DMS114 treated with DMSO at 0.1 percent for 48 hours (cell line): ENCODE data around the gene IFNE.

Experiments
- DNase-seq: peaks from one replicate; lab custom pipeline; 2025; ENCODE audit not compliant: unreplicated experiment; lab: John Stamatoyannopoulos, UW

Gene IFNE, protein sequence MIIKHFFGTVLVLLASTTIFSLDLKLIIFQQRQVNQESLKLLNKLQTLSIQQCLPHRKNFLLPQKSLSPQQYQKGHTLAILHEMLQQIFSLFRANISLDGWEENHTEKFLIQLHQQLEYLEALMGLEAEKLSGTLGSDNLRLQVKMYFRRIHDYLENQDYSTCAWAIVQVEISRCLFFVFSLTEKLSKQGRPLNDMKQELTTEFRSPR

DNA sequence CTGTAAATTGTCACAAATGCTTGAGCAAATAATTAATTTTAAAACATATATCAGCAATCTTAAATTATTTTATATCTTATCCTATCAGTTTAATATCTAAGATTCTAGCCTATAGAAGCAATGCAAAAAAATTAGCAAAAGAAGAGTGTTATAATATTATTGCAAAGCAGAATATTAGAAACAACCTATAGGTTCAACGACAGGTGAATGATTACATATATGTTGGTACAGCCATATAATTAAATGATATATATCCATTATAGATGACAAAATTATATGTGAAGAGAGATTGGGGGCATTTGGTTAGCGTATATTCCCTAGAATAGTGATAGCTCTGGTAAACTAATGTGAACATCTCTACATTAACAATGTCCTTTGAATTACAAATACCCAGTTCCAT lies at the start of gene IFNE:
TSS of gene IFNE (minus strand) at position 101 of the 400 bp plus-strand sequence. CDS start 619 bp downstream, outside the sequence.
- DNase-seq, result no peak

DNA sequence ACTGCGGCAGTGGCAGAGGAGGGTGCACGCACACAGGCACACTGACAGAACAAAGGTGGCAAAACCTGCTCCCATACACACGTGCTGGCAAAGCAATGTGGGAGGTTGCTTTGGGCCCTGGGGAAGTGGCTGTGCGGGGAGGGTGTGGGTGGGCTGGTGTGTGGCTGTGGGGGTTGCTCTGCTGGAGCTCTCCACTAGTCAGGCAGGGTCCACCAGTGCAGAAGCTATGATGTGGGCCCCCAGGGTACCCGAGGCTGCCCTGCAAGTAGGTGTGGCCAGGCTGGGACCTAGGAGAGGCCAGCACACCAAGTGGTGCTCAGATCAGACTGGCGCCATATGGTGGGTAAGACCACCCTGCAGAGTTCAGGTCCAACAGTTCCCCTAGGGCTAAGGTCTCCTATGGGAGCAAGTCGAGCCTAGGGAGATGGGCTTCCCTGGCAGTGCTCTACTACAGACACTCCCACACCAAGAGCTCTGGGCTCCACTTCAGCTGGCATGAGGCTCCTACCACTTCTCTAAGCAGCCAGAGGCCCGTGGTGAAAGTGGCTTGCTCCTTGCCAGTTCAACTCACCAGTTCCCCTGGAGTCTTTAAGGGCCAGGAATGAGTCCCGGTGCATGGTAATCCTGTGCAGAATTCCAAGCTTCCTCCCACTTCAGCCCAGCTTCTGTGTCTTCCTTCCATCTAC lies 46.2 kb upstream of the IFNE start:
- DNase-seq, result no peak

DNA sequence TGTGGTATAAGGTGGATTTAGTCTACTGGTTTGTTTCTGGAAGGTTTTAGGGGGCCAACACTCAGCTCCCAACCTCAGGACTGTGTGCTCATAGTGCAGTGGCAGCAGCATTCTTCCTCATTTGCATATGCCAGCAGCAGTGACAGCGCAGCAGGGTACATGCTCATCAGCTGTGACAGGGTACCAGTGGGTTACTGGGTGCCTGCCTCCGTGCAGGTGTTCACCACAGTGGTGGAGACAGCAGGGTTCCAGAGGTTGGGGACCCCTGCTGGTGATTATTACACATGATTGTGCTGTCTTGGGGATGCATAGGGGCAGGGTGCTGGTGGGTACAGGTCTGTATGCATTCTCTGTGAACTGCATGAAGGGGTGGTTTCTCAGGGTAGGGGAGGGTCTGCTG lies 45.5 kb upstream of the IFNE start:
- no peak for DNase-seq

DNA sequence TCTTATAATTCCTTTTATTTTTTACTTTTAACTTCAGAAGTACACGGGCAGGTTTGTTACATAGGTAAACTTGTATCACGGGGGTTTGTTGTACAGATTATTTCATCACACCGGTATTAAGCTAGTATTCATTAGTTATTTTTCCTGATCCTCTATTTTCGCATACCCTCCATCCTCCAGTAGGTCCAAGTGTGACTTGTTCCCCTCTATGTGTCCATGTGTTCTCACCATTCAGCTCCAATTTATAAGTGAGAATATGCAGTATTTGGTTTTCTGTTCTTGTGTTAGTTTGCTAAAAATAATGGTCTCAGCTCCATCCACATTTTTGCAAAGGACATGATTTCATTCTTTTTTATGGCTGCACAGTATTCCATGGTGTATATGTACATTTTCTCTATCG lies 43.1 kb upstream of the IFNE start:
- no peak for DNase-seq

DNA sequence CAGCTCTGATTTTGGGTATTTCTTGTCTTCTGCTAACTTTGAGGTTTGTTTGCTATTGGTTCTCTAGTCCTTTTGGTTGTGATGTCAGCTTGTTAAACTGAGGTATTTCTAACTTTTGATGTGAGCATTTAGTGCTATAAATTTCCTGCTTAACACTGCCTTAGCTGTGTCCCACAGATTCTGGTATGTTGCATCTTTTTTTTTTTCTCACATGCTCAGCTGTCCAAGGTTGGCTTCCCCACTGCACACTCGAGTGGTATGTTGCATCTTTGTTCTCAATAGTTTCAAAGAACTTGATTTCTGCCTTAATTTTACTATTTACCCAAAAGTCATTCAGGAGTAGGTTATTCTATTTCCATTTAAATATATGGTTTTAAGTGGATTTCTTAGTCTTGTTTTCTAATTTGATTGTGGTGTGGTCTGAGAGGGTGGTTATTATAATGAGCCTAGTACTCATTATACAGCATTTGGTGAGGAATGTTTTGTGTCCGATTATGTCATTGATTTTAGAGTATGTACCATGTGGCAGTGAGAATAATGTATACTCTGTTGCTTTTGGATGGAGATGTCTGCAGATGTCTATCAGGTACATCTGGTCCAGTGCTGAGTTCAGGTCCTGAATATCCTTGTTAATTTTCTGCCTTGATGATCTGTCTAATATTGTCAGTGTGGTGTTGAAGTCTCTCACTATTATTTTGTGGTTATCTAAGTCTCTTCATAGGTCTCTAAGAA lies 42.2 kb upstream of the IFNE start:
- no peak for DNase-seq

DNA sequence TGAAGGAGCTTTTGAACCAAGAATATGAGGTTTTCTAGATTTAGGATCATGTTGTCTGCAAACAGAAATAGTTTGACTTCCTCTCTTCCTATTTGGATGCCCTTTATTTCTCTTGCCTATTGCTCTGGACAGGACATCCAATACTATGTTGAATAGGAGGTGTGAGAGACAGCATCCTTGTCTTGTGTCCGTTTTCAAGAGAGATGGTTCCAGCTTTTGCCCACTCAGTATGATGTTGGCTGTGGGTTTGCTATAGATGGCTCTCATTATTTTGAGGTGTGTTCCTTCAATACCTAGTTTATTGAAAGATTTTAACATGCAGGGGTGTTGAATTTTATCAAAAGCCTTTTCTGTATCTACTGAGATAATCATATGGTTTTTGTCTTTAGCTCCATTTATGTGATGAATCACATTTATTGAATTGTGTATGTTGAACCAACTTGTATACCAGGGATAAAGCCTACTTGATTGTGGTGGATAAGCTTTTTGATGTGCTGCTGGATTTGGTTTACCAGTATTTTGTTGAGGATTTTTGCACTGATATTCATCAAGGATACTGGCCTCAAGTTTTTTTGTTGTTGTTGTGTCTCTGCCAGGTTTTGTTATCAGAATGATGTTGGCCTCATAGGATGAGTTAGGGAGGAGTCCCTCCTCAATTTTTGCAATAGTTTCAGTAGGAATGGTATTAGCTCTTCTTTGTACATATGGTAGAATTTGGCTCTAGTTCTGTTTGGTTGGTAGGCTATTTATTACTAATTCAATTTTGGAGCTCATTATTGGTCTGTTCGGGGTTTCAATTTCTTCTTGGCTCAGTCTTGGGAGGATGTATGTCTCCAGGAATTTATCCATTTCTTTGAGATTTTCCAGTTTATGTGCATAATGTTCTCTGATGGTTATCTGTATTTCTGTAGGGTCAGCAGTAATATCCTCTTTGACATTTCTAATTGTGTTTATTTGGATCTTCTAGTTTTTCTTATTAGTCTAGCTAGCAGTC lies 41.2 kb upstream of the IFNE start:
- no peak for DNase-seq

DNA sequence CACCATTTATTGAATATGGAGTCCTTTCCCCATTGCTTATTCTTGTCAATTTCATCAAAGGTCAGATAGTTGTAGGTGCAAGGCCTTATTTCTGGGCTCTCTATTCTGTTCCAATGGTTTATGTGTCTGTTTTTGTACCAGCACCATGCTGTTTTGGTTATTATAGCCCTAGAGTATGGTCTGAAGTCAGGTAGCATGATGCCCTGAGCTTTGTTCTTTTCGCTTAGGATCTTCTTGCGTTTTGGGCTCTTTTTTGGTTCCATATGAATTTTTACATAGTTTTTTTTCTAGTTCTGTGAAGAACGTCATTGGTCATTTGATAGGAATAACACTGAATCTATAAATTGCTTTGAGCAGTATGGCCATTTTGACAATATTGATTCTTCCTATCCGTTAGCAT lies 40.2 kb upstream of the IFNE start:
- DNase-seq, result no peak

DNA sequence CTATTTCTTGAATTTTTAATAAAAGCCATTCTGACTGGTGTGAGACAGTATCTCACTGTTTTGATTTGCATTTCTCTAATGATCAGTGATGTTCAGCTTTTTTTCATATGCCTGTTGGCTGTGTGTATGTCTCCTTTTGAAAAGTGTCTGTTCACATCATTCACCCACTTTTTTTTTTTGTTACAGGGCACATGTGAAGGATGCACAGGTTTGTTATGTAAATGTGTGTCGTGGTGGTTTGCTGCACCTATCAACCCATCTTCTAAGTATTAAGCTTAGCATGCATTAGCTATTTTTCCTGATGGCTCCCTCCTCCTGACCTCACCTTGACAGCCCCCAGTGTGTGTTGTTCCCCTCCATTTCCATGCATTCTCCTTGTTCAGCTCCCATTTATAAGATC lies 39.3 kb upstream of the IFNE start:
- DNase-seq, result no peak

DNA sequence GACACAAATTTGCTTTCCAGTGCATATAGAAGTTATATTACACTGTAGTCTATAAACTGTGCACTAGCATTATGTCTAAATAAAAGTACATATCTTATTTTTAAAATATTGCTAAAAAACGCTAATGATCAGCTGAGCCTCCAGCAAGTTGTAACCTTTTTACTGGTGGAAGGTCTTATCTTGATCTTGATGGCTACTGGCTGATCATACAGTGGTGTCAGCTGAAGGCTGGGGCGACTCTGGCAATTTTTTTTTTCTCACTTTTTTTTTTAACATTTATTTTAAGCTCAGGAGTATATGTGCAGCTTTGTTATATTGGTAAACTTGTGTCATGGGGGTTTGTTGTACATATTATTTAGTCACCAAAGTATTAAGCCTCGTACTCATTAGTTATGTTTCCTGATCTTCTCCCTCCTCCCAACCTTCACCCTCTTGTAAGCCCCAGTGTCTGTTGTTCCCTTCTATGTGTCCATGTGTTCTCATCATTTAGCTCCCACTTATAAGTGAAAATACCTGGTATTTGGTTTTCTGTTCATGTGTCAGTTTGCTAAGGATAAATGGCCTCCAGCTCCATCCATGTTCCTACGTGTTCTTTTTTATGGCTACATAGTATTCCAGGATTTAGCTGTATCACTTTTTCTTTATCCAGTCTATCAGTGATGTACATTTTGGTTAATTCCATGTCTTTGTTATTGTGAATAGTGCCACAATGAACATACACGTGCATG lies 38.6 kb upstream of the IFNE start:
- no peak for DNase-seq

DNA sequence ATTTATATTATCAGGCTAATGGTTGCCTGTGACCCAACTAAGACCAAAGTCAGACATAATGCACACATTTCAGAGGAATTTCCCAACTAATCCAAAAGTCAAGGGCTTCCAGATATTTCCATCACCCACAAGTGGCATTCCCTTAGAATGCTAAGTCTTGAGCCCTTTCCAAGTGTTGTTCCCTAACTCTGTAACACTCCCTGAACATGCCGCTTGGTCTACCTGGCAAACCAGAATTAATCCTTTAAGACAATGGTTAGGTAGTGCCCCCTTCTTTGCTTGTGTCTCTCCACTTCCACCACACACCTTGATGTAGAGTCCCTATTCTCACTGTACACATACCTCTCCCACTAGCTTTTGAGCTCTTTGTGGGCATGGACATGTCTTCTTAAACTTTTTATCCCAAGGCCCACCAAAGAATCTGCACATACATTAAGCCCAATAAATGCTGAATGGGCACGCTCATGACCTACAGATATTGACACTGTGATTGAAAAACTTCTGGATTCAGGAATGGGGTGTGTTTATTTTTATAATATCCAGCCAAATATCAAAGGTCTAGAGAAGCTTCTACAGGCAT lies 37.8 kb upstream of the IFNE start:
- DNase-seq, result no peak

DNA sequence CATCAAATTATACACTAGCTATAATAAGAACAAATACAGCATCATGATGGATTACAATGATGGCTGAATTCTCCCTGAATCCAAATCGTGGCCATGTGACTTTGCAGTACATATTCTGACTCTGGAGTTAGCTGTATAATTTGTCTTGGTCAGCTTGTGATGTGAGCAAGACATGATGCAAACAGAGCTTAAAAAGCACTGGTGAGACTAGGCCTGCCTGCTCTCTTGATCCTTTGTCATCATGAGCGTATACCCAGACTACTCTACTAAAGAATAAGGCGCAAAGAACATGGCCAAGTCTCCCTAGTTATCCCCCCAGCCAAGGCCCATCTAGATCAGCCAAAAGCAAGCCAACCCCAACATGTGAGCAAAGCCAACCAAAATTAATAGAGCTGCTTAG lies 34.7 kb upstream of the IFNE start:
- no peak for DNase-seq

DNA sequence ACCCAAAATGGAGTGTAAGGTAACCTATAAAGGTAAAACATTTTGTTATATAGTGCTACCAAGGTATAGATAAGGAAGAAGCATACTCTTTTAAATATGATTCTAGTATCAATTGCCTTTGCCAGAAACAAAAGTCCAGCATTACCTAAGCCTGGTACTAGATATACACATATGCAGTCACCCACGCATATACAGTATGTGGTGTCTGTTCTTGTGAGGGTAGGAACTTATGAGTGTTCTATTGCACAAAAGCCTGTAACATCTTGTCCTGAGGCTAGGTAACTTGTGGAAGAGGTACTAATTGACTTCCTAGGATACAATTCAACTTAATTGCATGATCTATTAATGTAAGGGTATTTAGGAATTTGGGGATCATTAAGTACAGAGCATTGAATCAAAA lies 31.3 kb upstream of the IFNE start:
- DNase-seq, result no peak

DNA sequence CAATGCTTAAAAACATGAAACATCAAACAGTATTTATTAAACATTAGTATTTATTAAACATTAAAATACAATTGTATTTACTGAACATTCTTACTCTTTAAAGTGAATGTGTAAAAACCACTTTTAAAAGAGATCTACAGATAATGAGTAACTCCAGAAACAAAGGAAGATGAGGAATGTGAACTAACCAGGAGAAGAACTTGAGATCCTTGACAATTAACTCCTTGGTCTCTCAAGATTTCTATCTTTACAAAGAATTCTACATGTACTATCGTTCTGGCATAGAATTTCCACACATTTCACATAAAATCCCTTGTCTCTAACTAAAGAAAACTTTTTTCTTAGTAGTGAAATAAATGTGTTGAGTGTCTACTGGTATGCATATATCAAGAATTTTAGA lies 28.7 kb upstream of the IFNE start:
- DNase-seq, result no peak

DNA sequence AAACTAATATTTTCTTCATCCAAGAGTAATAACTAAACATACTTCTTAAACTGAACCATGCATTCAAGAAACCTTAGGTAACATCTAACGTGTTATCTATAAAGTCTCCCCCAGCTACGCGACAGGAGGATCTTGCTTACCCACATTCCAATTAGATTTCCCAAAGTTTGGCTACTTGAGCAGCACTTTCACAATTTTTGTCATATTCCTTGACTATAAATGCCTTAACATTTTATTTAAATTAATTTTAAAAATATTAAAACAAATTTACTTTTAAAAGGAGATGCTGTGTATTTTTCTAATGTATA lies 25.3 kb upstream of the IFNE start:
- DNase-seq, result no peak

DNA sequence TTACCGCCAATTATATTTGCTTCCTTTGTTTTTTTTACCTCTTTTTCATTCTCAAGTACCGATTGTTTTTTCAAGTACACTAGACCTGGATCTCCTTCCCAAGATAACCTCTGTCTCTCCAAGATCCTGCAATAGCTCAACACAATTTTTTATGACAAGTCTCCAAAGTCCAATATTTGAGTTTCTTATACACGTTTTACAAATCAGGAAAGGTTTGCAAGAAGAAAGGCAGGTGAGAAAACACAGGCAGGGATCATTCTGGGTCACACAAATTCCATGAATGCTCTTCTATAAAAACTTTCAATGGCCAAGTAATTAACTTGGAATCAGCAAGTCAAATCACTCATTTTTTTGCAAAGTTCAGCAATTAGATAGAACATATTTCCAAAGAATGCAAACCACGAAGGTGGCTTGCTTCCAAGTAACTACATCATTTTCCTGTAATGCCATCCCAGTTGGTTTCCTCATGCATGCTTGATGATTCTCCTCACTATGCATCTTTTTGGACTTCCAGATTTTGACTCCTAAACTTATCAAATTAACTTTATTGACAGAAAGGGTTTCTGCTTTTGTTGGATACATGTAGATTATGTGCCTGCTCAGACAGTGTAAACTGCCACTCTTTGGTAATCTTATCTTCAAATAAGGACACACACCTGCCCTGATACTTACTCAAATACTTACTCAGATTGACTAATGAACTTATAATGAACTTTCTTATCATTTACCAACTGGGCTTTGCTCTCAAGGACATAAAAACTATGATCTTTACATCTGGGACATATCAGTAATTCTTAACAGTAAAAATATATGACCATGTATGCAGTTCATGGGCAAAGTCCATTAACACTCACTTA lies 24.7 kb upstream of the IFNE start:
- no peak for DNase-seq

DNA sequence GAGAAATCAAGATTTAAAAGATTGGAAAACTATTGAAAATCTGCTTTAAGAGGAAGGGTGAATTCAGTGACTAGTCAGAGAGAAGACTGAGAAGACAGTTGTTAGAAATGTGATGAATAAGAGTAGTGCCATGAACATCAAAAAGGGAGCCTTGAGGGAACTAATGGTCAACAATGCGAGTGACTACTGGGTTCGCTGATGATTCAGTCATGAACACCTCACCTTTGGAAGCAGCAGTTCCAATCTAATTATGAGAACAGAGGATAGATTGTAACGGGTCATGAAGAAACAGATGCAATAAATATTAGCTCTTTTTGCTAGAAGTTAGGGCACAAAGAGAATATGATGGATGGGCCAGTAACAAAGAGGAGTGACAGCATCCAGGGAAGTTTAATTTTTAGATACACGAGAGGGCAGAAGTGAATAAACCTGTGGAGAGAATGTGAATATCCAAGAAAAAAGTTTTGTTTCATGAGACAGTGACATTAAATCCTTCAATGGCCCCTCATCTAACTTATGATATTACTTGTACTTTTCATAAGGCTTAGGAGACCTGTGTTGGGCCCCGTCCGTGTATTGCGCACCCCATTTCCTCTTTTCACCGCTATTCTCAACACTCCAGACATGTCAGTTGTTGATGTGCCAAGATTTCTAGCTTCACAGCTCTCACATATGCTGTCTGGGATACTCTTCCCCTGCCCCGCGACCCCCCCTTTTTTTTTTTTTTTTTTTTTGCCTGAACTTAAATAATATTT lies 23.5 kb upstream of the IFNE start:
- DNase-seq, result no peak

DNA sequence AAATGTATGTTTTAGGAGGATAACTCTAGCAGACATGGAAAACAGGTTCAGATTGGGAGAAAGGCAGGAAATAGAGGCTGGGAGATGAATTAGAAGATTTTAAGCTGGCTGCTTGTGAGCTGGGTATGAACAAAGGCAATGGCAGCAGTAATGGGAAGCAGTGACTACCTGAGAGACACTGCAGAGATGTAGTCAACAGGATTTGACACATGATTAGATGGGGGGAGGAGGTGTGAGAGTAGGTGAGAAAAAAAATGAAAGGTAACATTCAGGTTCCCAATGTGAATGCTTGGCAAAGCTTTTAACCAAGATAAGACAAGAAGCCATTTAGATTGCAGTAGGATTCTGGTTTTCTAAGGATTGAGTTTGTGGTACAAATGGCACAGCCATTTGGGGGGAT lies 22.8 kb upstream of the IFNE start:
- DNase-seq, result no peak

DNA sequence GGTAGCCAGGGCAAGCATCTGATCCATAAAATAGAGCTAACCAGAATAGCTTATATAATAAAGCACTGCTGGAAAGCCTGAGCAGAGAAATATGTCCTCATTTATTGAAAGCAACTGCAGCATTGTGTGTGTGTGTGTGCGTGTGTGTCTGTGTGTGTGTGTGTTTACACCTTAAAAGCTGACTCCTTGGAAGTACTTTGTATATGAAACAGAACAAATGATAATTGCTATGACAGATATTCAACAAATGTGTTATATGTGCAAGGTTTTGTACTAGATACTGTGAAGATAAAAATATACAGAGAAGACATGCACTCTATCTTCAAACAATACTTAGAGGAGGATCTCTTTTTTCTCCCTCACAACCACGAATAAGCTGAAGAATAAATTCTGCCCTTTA lies 22.0 kb upstream of the IFNE start:
- DNase-seq, result no peak

DNA sequence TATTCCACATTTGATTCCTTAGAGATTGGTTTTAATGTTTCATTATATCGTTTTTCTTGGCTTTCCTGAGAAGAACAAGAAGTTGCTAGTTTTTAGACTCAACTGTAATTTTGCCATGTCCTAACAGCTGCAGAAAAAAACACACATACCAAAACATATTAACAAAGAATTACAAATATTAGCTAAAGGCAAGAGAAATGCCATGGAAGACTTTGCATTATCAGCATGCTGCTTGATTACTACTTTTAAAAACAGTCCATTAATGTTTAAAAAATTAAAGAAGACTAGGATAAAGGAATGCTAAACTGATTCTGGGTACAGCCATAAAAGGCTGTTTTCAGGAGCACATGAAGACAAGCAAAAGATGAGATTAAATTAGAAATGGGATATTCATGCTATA lies 20.5 kb upstream of the IFNE start:
- no peak for DNase-seq
